Measurements from ENCODE around the gene EXD2. TPM values are rescaled to one million over a fixed set of nuclear protein-coding genes. Genes with fewer than 3 reads are reported as not detected.

Gene EXD2
- total RNA-seq, 1 experiment from 2014 or later: 9.5 TPM

- H3K27ac ChIP-seq (ENCODE audit: low read length): no peak overlapping the region
- ChIA-PET POLR2A (no interaction called here), CTCF (no interaction called here)
- H3K4me1 ChIP-seq (ENCODE audit: control insufficient read depth, insufficient read depth, low read length): no peaks in the 10 kb centered on the region
- H3K4me3 ChIP-seq (ENCODE audit: low read depth in 2 of 2, low read length in 2 of 2): no peak overlapping the region
- no peaks in the 10 kb centered on the region for H3K9me3 ChIP-seq (ENCODE audit: control insufficient read depth, insufficient read depth, low read depth, low read length)
- no peaks in the 10 kb centered on the region for H3K36me3 ChIP-seq (ENCODE audit: control insufficient read depth, insufficient read depth, low read length)
- no peak for ATAC-seq
- no peaks in the 10 kb centered on the region for H3K27me3 ChIP-seq (ENCODE audit: control insufficient read depth, insufficient read depth, low read length)
- in situ Hi-C loops (cut with HindIII; ENCODE audit: low pct_unique_long_range_greater_than_20kb, low sequenced_read_pairs): no loop called here
- DNase-seq (ENCODE audit: low read depth, low spot score): no peak
- no TSS peak for BruUV-seq (replicated peaks)
- no peak for TF ChIP-seq REST (IDR thresholded peaks at IDR 0.05; ENCODE audit: insufficient read depth in 1 of 2, low read depth in 2 of 2, low read length in 1 of 2)
- no peak for TF ChIP-seq CTCF (IDR thresholded peaks at IDR 0.05)
- TF ChIP-seq POLR2AphosphoS5 (IDR thresholded peaks at IDR 0.05; ENCODE audit: low read depth, low read length): no peak
- TF ChIP-seq SIN3A (IDR thresholded peaks at IDR 0.05; ENCODE audit: borderline replicate concordance, insufficient read depth, low read depth, low read length): no peak
- TF ChIP-seq TCF7L2 (IDR thresholded peaks at IDR 0.05; ENCODE audit: low read depth, low read length): no peak
- intact Hi-C loops (cut with micrococcal nuclease; ENCODE audit: unreplicated experiment): no loop called here
Observed at GRCh38 chr14:69199786-69200185, 8.5 kb downstream of the EXD2 start.

- H3K36me3 ChIP-seq (ENCODE audit: control insufficient read depth, insufficient read depth, low read length): no peaks in the 10 kb centered on the region
- H3K9me3 ChIP-seq (ENCODE audit: control insufficient read depth, insufficient read depth, low read depth, low read length): no peaks in the 10 kb centered on the region
- TF ChIP-seq SIN3A (IDR thresholded peaks at IDR 0.05; ENCODE audit: borderline replicate concordance, insufficient read depth, low read depth, low read length): no peak
- no peak for TF ChIP-seq REST (IDR thresholded peaks at IDR 0.05; ENCODE audit: insufficient read depth in 1 of 2, low read depth in 2 of 2, low read length in 1 of 2)
- TF ChIP-seq POLR2AphosphoS5 (IDR thresholded peaks at IDR 0.05; ENCODE audit: low read depth, low read length): no peak
- TF ChIP-seq CTCF (IDR thresholded peaks at IDR 0.05): no peak
- no peak for TF ChIP-seq TCF7L2 (IDR thresholded peaks at IDR 0.05; ENCODE audit: low read depth, low read length)
- CTCF ChIA-PET: no interaction called here
- no peaks in the 10 kb centered on the region for H3K4me1 ChIP-seq (ENCODE audit: control insufficient read depth, insufficient read depth, low read length)
- no peak overlapping the region for H3K4me3 ChIP-seq (ENCODE audit: low read depth in 2 of 2, low read length in 2 of 2)
- H3K27me3 ChIP-seq (ENCODE audit: control insufficient read depth, insufficient read depth, low read length): no peaks in the 10 kb centered on the region
- ATAC-seq: no peak
- in situ Hi-C loops (cut with HindIII; ENCODE audit: low pct_unique_long_range_greater_than_20kb, low sequenced_read_pairs) (no loop called here), intact Hi-C loops (cut with micrococcal nuclease; ENCODE audit: unreplicated experiment) (no loop called here)
- H3K27ac ChIP-seq (ENCODE audit: low read length): no peak overlapping the region
- DNase-seq (ENCODE audit: low read depth, low spot score): no peak
- POLR2A ChIA-PET: interaction anchor here (0.6 kb wide), 1 partner anchor 55 kb away, joined by 3 read pairs; no protein-coding TSS in a partner anchor
- no TSS peak for BruUV-seq (replicated peaks)
Observed at GRCh38 chr14:69204753-69205152, 13.5 kb downstream of the EXD2 start.

Data from Panc1 (cell line).